Smooth muscle cell (in vitro differentiated cells): ENCODE data around the gene ANKH. TPM values are rescaled to one million over a fixed set of nuclear protein-coding genes. Genes with fewer than 3 reads are reported as not detected.

Source experiments
- DNase-seq: peaks from one replicate; lab custom pipeline; 2025; ENCODE audit not compliant: unreplicated experiment; lab: John Stamatoyannopoulos, UW
- H2AFZ ChIP-seq: fragments of 200-600 bp; sonication (generic); 2 replicates; pipeline ENCODE4 v1.6.0; 2016; ENCODE audit warnings: antibody characterized with exemption, low read depth, mild to moderate bottlenecking
- H3F3A ChIP-seq: fragments of 200-600 bp; sonication (generic); 2 replicates; pipeline ENCODE4 v1.6.0; 2017; ENCODE audit warnings: antibody characterized with exemption, low read depth
- H3K27ac ChIP-seq: fragments of 200-600 bp; sonication (generic); 2 replicates; pipeline ENCODE4 v1.5.1; 2016; ENCODE audit warnings: low read depth, mild to moderate bottlenecking
- H3K27me3 ChIP-seq: fragments of 200-600 bp; sonication (generic); 2 replicates; pipeline ENCODE4 v1.6.1; 2016; ENCODE audit warnings: low read depth, mild to moderate bottlenecking
- H3K36me3 ChIP-seq: fragments of 200-600 bp; sonication (generic); 2 replicates; pipeline ENCODE4 v1.5.1; 2016; ENCODE audit warnings: low read depth
- H3K4me1 ChIP-seq: fragments of 200-600 bp; sonication (generic); 2 replicates; pipeline ENCODE4 v1.5.1; 2016; ENCODE audit warnings: low read depth
- H3K4me2 ChIP-seq: fragments of 200-600 bp; sonication (generic); 2 replicates; pipeline ENCODE4 v1.6.0; 2016; ENCODE audit warnings: mild to moderate bottlenecking
- H3K4me3 ChIP-seq: fragments of 200-600 bp; sonication (generic); 2 replicates; pipeline ENCODE4 v1.5.1; 2016; ENCODE audit warnings: mild to moderate bottlenecking
- H3K79me2 ChIP-seq: fragments of 200-600 bp; sonication (generic); 2 replicates; pipeline ENCODE4 v1.6.0; 2016; ENCODE audit warnings: low read depth, mild to moderate bottlenecking
- H3K9ac ChIP-seq: fragments of 200-600 bp; sonication (generic); 2 replicates; pipeline ENCODE4 v1.6.0; 2016; ENCODE audit warnings: low read depth
- H3K9me3 ChIP-seq: fragments of 200-600 bp; sonication (generic); replicated peaks from 2 replicates; pipeline ENCODE4 v1.5.1; 2016; ENCODE audit warnings: low read depth
- H4K20me1 ChIP-seq: fragments of 200-600 bp; sonication (generic); 2 replicates; pipeline ENCODE4 v1.6.0; 2016; ENCODE audit warnings: low read depth
- WGBS: methylation state at CpG from one replicate; pipeline ENCODE4 v1.1.7; 2016; ENCODE audit warnings: low lambda C conversion rate; 5-methylcytosine and 5-hydroxymethylcytosine counted together
- polyA plus RNA-seq: library from polyadenylated mRNA; unstranded; fragments of >200 nt; fragmentation: Nextera tagmentation; extraction: Ambion mirVana; gene quantifications from 2 replicates; pipeline ENCODE4 v1.2.1, GENCODE V29; 2016
- total RNA-seq: library from RNA; depleted of rRNA; stranded (reverse); fragments of >200 nt; gene quantifications from 2 replicates; pipeline ENCODE4 v1.2.3, GENCODE V29; 2014
- TF ChIP-seq, protein P1 (sequence below): fragments of 200-600 bp; sonication (generic); IDR thresholded peaks from 2 replicates; pipeline ENCODE4 v1.5.1; 2017; ENCODE audit warnings: borderline replicate concordance, mild to moderate bottlenecking, antibody characterized with exemption; ENCODE audit not compliant: insufficient read depth, poor library complexity, severe bottlenecking

The ANKH gene
- total and polyA plus RNA-seq, 2 experiments from 2014 or later: 48.0 to 56.6 TPM

GRCh38 chr5:14760548-14761002 is 111.0 kb downstream of the ANKH start:
- Histone ChIP-seq H3K9ac (no peak overlapping the region), H3K27me3 (no peaks in the 10 kb centered on the region), H3K36me3 (no peaks in the 10 kb centered on the region), H4K20me1 (no peaks in the 10 kb centered on the region), H2AFZ (no peak overlapping the region), H3K4me2 (no peak overlapping the region), H3K79me2 (no peaks in the 10 kb centered on the region), H3K27ac (no peak overlapping the region), H3K4me1 (no peaks in the 10 kb centered on the region), H3K9me3 (no peaks in the 10 kb centered on the region), H3F3A (no peaks in the 10 kb centered on the region), H3K4me3 (no peak overlapping the region)
- WGBS: 97% methylated on average over 4 of the region's 4 CpGs
- DNase-seq: no peak
- TF ChIP-seq, protein P1, sequence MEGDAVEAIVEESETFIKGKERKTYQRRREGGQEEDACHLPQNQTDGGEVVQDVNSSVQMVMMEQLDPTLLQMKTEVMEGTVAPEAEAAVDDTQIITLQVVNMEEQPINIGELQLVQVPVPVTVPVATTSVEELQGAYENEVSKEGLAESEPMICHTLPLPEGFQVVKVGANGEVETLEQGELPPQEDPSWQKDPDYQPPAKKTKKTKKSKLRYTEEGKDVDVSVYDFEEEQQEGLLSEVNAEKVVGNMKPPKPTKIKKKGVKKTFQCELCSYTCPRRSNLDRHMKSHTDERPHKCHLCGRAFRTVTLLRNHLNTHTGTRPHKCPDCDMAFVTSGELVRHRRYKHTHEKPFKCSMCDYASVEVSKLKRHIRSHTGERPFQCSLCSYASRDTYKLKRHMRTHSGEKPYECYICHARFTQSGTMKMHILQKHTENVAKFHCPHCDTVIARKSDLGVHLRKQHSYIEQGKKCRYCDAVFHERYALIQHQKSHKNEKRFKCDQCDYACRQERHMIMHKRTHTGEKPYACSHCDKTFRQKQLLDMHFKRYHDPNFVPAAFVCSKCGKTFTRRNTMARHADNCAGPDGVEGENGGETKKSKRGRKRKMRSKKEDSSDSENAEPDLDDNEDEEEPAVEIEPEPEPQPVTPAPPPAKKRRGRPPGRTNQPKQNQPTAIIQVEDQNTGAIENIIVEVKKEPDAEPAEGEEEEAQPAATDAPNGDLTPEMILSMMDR: no peak

- Histone ChIP-seq H3F3A (no peaks in the 10 kb centered on the region), H3K9me3 (no peaks in the 10 kb centered on the region), H3K36me3 (no peaks in the 10 kb centered on the region), H4K20me1 (no peaks in the 10 kb centered on the region), H3K4me3 (no peak overlapping the region), H3K79me2 (no peaks in the 10 kb centered on the region), H3K9ac (no peak overlapping the region), H3K4me2 (no peak overlapping the region), H3K27me3 (no peaks in the 10 kb centered on the region), H3K27ac (no peak overlapping the region), H2AFZ (no peak overlapping the region), H3K4me1 (no peaks in the 10 kb centered on the region)
- no peak for DNase-seq
- TF ChIP-seq, protein P1: no peak
- WGBS: 74% methylated on average over 6 of the region's 6 CpGs
Measured at GRCh38 chr5:14759744-14760547, 111.6 kb downstream of the ANKH start.

GRCh38 chr5:14757850-14758249 is 113.7 kb downstream of the ANKH start:
- Histone ChIP-seq H3F3A (no peaks in the 10 kb centered on the region), H3K9ac (no peak overlapping the region), H3K27ac (no peak overlapping the region), H3K36me3 (no peaks in the 10 kb centered on the region), H4K20me1 (no peaks in the 10 kb centered on the region), H3K4me3 (no peak overlapping the region), H3K4me2 (no peak overlapping the region), H3K27me3 (no peaks in the 10 kb centered on the region), H3K79me2 (no peaks in the 10 kb centered on the region), H2AFZ (no peak overlapping the region), H3K4me1 (no peaks in the 10 kb centered on the region), H3K9me3 (no peaks in the 10 kb centered on the region)
- TF ChIP-seq, protein P1: no peak
- DNase-seq: no peak
- WGBS: 95% methylated on average over 9 of the region's 9 CpGs

GRCh38 chr5:14756478-14756877 is 115.1 kb downstream of the ANKH start:
- no peaks in the 10 kb centered on the region for H3K36me3 ChIP-seq
- TF ChIP-seq, protein P1: no peak
- H3K9ac ChIP-seq: no peak overlapping the region
- H3K9me3 ChIP-seq: no peaks in the 10 kb centered on the region
- no peaks in the 10 kb centered on the region for H3K27me3 ChIP-seq
- H3K4me3 ChIP-seq: no peak overlapping the region
- H3K27ac ChIP-seq: no peak overlapping the region
- H4K20me1 ChIP-seq: no peaks in the 10 kb centered on the region
- H3K4me1 ChIP-seq: no peaks in the 10 kb centered on the region
- H3K4me2 ChIP-seq: no peak overlapping the region
- H3F3A ChIP-seq: no peaks in the 10 kb centered on the region
- no peak overlapping the region for H2AFZ ChIP-seq
- no peaks in the 10 kb centered on the region for H3K79me2 ChIP-seq
- no peak for DNase-seq
- WGBS: 94% methylated on average over 4 of the region's 4 CpGs
